SU-DHL-6 (cell line): ENCODE results near the gene NET1.

Experiments
- EZH2phosphoT487 ChIP-seq: fragments of 200-600 bp; sonication (generic), shearing (Covaris generic); conservative IDR thresholded peaks from 2 replicates; pipeline ENCODE4 v1.6.1; 2018; ENCODE audit warnings: mild to moderate bottlenecking, antibody characterized with exemption, low read length, moderate library complexity, mixed read lengths
- TF ChIP-seq, protein P1 (sequence below): fragments of 200-600 bp; sonication (generic); IDR thresholded peaks from one replicate; pipeline ENCODE4 v1.5.1; 2017; ENCODE audit warnings: antibody characterized with exemption, mild to moderate bottlenecking, low read length, moderate library complexity; ENCODE audit not compliant: insufficient read depth, poor library complexity, severe bottlenecking

DNA sequence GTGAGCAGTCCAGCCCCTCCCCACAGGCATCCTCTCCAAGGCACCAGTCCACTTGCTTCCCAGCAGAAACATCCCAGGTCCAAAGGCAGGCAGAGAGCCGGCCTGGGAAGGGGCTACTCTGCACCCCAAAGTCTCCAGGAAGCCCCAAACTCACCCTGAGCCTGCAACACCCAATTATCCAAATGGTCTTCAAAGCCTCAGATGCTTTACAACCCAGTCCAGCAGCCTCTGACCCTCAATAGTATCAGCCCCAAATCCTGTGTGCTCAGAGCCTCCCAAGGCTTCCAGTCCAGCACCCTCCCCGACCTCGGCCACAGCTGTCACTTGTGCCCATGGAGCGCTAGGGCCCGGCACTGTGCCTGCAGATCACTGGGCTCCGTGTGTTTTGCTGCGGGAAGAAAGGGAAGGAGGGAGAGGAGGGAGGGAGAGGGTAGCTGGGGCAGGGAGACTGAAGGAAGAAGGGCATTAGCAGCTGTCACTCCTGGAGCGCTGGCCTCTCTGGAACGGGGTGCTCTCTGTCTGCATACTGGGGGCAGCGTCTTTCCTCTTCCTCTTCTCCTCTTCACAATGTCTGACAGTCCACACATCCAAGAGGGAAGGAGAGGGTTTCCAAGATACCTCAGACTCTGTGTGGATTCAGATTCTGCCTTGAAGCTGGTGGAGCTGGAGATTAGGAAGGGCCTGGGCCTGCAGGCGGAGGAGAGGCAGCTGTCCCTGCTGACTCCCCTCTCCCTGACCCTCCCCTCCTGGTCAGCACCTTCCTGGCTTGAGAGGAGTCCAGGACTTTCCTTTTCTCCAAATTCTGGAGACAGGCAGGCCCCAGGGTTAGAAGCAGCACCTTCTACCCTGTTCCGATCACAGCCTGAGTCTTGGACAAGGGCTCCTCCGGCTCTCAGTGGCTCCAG lies 73.8 kb downstream of the NET1 start:
- TF ChIP-seq, protein P1, sequence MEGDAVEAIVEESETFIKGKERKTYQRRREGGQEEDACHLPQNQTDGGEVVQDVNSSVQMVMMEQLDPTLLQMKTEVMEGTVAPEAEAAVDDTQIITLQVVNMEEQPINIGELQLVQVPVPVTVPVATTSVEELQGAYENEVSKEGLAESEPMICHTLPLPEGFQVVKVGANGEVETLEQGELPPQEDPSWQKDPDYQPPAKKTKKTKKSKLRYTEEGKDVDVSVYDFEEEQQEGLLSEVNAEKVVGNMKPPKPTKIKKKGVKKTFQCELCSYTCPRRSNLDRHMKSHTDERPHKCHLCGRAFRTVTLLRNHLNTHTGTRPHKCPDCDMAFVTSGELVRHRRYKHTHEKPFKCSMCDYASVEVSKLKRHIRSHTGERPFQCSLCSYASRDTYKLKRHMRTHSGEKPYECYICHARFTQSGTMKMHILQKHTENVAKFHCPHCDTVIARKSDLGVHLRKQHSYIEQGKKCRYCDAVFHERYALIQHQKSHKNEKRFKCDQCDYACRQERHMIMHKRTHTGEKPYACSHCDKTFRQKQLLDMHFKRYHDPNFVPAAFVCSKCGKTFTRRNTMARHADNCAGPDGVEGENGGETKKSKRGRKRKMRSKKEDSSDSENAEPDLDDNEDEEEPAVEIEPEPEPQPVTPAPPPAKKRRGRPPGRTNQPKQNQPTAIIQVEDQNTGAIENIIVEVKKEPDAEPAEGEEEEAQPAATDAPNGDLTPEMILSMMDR = no peak
- TF ChIP-seq EZH2phosphoT487 = no peak
